ENCODE data around the gene SUB1. TPM values are rescaled to one million over a fixed set of nuclear protein-coding genes. Genes with fewer than 3 reads are reported as not detected.

SUB1 gene
- total and polyA plus RNA-seq, 2 donors (not counting 3 experiments of a cell fraction or from before 2014, with no cell fraction given) = 60.1 to 252 TPM

DNA sequence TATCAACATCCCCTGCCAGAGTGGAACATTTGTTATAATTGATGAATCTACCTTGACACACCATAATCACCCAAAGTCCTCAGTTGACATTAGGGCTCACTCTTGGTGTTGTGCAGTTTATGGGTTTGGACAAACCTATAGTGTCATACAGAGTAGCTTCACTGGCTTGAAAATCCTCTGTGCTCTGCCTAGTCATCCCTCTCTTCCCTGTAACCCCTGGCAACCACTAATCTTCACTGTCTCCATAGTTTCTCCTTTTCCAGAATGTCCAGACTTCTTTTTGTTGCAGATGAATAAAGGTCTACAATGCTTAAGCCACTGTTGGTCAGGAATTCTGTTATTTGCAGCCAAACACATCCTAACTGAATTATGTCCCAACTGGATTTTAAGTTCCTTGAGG is 22.5 kb upstream of the SUB1 start:
- intact Hi-C loops (cut with micrococcal nuclease) = no loop called here
- H3K36me3 ChIP-seq (ENCODE audit: control insufficient read depth in 2 of 2, extremely low read depth in 1 of 2, insufficient read depth in 2 of 2, low read length in 2 of 2) = no peaks in the 10 kb centered on the region
- TF ChIP-seq, protein P1, sequence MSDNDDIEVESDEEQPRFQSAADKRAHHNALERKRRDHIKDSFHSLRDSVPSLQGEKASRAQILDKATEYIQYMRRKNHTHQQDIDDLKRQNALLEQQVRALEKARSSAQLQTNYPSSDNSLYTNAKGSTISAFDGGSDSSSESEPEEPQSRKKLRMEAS (IDR thresholded peaks at IDR 0.05; ENCODE audit: insufficient read depth, insufficient read length) = no peak
- TF ChIP-seq POLR2AphosphoS5 (IDR thresholded peaks at IDR 0.05; ENCODE audit: insufficient read depth, low read depth, low read length) (no peak), FOS (IDR thresholded peaks at IDR 0.05; ENCODE audit: borderline replicate concordance, insufficient read depth, low read length) (no peak), JUN (IDR thresholded peaks at IDR 0.05; ENCODE audit: borderline replicate concordance, insufficient read depth, insufficient read length, low read depth) (no peak), GATA2 (IDR thresholded peaks at IDR 0.05; ENCODE audit: insufficient read depth, insufficient read length, low read depth, low read length) (no peak), EZH2 (IDR thresholded peaks at IDR 0.05; ENCODE audit: borderline replicate concordance, low read depth, low read length, severe bottlenecking) (no peak), MYC (IDR thresholded peaks at IDR 0.05; ENCODE audit: low read depth, low read length) (no peak), POLR2A (IDR thresholded peaks at IDR 0.05; ENCODE audit: low read depth, low read length) (no peak)
- TF ChIP-seq, protein P2, sequence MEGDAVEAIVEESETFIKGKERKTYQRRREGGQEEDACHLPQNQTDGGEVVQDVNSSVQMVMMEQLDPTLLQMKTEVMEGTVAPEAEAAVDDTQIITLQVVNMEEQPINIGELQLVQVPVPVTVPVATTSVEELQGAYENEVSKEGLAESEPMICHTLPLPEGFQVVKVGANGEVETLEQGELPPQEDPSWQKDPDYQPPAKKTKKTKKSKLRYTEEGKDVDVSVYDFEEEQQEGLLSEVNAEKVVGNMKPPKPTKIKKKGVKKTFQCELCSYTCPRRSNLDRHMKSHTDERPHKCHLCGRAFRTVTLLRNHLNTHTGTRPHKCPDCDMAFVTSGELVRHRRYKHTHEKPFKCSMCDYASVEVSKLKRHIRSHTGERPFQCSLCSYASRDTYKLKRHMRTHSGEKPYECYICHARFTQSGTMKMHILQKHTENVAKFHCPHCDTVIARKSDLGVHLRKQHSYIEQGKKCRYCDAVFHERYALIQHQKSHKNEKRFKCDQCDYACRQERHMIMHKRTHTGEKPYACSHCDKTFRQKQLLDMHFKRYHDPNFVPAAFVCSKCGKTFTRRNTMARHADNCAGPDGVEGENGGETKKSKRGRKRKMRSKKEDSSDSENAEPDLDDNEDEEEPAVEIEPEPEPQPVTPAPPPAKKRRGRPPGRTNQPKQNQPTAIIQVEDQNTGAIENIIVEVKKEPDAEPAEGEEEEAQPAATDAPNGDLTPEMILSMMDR (IDR thresholded peaks at IDR 0.05; ENCODE audit: extremely low read depth in 1 of 2, insufficient read depth in 1 of 2, low read depth in 1 of 2, low read length in 2 of 2) = no peak
- dilution Hi-C loops (cut with MboI; ENCODE audit: extremely low pct_ligation_motif_present, low sequenced_read_pairs) = no loop called here
- no TSS peak for BruUV-seq (replicated peaks)
- no peak overlapping the region for H3K4me2 ChIP-seq (ENCODE audit: insufficient read depth, low read length)
- no peaks in the 10 kb centered on the region for H3K4me1 ChIP-seq (ENCODE audit: control insufficient read depth, extremely low read depth, insufficient read depth, low read length)
- DNase-seq (ENCODE audit: low read depth, low spot score) = no peak
- no peaks in the 10 kb centered on the region for H3K79me2 ChIP-seq (ENCODE audit: control insufficient read depth, insufficient read depth, low read length)
- ChIA-PET CTCF (no interaction called here), POLR2A (no interaction called here)
- no peak overlapping the region for H3K9ac ChIP-seq (replicated peaks; ENCODE audit: extremely low read depth, insufficient read depth, low read length)
- H3K4me3 ChIP-seq (replicated peaks in 1 of 3; ENCODE audit: insufficient read depth in 1 of 3, low read depth in 1 of 3, low read length in 3 of 3) = no peak overlapping the region
- no peak overlapping the region for H2AFZ ChIP-seq (ENCODE audit: low read depth, low read length)
- no peaks in the 10 kb centered on the region for H3K9me3 ChIP-seq (replicated peaks; ENCODE audit: control insufficient read depth, insufficient read depth, low read length)
- no peak overlapping the region for H3K27ac ChIP-seq (ENCODE audit: insufficient read depth, low read depth, low read length)
- peaks cover 0 to 3% of the 10 kb centered on the region in 2 experiments for H3K27me3 ChIP-seq (ENCODE audit: control insufficient read depth in 2 of 2, insufficient read depth in 2 of 2, low read length in 2 of 2)
- H3K9me1 ChIP-seq (replicated peaks; ENCODE audit: control insufficient read depth, extremely low read depth, insufficient read depth, low read length) = no peaks in the 10 kb centered on the region
- no peak for FAIRE-seq
- H4K20me1 ChIP-seq (replicated peaks; ENCODE audit: control insufficient read depth, extremely low read depth, insufficient read depth, low read length) = no peaks in the 10 kb centered on the region
